GM15510 (cell line): ENCODE data around the gene SYNDIG1.

Source experiments
- POLR2A ChIP-seq: IDR thresholded peaks from 3 replicates; pipeline ENCODE4 v1.6.1; 2011; ENCODE audit warnings: borderline replicate concordance; ENCODE audit not compliant: insufficient read length; ENCODE audit errors: extremely low read depth

Gene SYNDIG1

GRCh38 chr20:24439737-24440387, 29.6 kb upstream of the SYNDIG1 start:
- no peak for TF ChIP-seq POLR2A

- no peak for TF ChIP-seq POLR2A
These were observed 27.8 kb upstream of the SYNDIG1 start for GRCh38 chr20:24441661-24442060.

- TF ChIP-seq POLR2A: no peak
These were observed 26.5 kb upstream of the SYNDIG1 start for GRCh38 chr20:24442909-24443308.

DNA sequence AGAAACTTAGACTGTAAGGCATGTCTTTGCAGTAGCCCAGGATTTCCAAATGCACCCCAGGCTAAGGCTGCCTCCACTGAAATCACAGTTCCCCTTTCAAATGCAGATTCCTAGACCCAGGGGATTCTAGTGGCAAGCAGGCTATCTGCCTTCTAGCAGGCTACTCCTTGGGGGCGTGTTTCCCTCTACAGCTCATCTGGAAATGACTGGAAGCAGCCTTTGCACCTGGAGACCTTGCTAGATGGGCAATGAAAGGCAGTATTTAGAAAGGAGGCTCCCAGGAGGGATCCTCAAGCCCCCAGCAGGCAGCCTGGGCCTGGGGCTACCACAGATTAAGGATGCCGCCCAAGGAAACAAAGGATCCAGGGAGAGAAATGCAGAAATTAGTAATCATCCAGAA, 26.0 kb upstream of the SYNDIG1 start:
- no peak for TF ChIP-seq POLR2A

- TF ChIP-seq POLR2A: no peak
These were observed 24.8 kb upstream of the SYNDIG1 start for GRCh38 chr20:24444526-24445190.

GRCh38 chr20:24445510-24446170, 23.8 kb upstream of the SYNDIG1 start:
- no peak for TF ChIP-seq POLR2A

GRCh38 chr20:24446811-24447210, 22.6 kb upstream of the SYNDIG1 start:
- TF ChIP-seq POLR2A: no peak

DNA sequence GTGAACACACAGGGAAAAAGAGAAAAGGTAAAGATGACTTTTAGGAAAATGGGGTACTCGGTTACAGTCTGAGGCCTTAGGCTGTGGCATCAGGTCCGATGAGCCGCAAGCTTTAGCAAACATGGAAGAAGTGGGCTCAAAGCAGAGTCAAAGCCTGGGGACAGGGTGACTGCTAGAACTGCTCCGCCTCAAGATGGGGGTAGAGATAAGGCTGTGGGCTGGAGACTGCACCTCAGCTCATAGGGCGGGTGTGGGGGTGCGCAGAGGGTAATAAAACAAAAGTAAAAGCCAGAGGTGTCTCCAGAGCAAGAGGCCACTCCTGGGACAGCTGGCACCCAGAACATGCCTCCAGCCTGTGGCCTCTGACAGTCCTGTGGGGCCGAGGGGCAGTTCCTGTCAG, 21.3 kb upstream of the SYNDIG1 start:
- TF ChIP-seq POLR2A: no peak

GRCh38 chr20:24449026-24449720, 20.3 kb upstream of the SYNDIG1 start:
- TF ChIP-seq POLR2A: no peak

- no peak for TF ChIP-seq POLR2A
These were observed 19.3 kb upstream of the SYNDIG1 start for GRCh38 chr20:24450177-24450576.

DNA sequence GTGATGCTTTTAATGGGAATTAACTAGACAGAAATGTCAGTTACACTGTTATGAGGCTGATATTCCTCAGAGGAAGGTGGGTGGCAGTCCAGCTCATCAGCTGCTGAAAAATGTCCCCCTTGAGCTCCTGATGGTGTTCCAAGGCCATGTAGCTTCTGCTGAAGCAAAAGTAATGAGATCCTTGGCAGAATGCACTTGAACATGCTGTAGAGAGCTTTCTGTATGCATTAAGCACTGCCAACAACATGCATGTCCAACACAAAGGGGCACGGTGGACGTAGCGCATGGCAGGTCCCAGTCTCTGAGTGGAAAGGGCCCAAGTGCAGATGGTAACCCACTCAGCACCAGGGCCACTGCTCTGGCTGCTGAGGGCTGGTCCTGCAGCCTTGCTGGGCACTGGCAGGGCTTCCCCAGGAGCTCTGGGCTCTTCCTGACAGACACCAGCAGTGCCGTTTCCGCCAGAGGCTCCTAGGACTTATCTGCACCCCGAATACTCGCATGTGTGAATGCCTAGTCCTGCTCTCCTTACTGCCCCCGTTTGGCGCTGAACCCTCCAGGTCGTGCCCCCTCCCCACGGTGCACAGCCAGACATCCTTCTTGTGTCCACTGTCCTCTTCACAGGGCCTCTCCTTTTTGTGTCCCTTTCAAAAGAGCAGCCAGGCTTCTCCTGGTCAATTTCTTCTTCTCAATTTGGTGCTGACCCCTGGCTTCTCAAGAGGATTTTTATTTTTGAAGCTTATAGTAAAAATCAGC, 18.6 kb upstream of the SYNDIG1 start:
- TF ChIP-seq POLR2A: no peak

DNA sequence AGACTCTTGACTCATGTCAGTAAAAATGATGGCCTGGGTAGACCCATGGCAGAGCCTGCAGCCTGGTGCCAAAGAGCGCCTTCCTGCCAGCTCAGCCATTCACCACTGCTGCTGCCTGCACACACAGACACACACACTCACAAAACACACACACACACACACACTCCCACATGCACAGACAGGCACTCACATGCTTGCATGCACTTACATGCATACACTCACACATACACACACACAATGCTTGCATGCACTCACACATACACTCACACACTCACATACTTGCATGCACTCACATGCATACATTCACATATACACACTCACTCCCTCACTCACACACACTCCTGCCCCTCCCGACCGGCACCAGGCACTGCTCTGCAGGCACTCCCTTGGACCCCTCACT, 18.0 kb upstream of the SYNDIG1 start:
- no peak for TF ChIP-seq POLR2A

GRCh38 chr20:24452016-24452415, 17.4 kb upstream of the SYNDIG1 start:
- TF ChIP-seq POLR2A: no peak

GRCh38 chr20:24452498-24453127, 16.8 kb upstream of the SYNDIG1 start:
- no peak for TF ChIP-seq POLR2A
